SU-DHL-6 (cell line): Measurements from ENCODE around the gene EXD2.

Source experiments
- H2AFZ ChIP-seq: fragments of 200-600 bp; sonication (generic); 2 replicates; pipeline ENCODE4 v1.6.1; 2014; ENCODE audit warnings: low read depth, mild to moderate bottlenecking, moderate library complexity, mixed read lengths, antibody characterized with exemption, low read length; ENCODE audit not compliant: severe bottlenecking
- H3F3A ChIP-seq: fragments of 200-600 bp; shearing (Covaris generic); 2 replicates; pipeline ENCODE4 v1.6.0; 2016; ENCODE audit warnings: antibody characterized with exemption, mild to moderate bottlenecking; ENCODE audit not compliant: insufficient read depth
- H3K27ac ChIP-seq: fragments of 200-600 bp; sonication (generic); 2 replicates; pipeline ENCODE4 v1.5.1; 2016; ENCODE audit warnings: low read depth, mild to moderate bottlenecking, low read length, moderate library complexity, mixed read lengths
- H3K27me3 ChIP-seq: fragments of 200-600 bp; sonication (generic), shearing (Covaris generic); 2 replicates; pipeline ENCODE4 v1.6.0; 2014; ENCODE audit warnings: mild to moderate bottlenecking, low read length
- H3K36me3 ChIP-seq: fragments of 200-600 bp; sonication (generic); 2 replicates; pipeline ENCODE4 v1.6.1; 2014; ENCODE audit warnings: mild to moderate bottlenecking, low read length, mixed read lengths
- H3K4me2 ChIP-seq: fragments of 300-600, 200-600 bp; shearing (Covaris generic), sonication (generic); 2 replicates; pipeline ENCODE4 v1.6.0; 2014; ENCODE audit warnings: low read length, low read depth, mild to moderate bottlenecking; ENCODE audit not compliant: poor library complexity, severe bottlenecking
- H3K4me3 ChIP-seq: fragments of 200-600 bp; sonication (generic); 2 replicates; pipeline ENCODE4 v1.5.1; 2014; ENCODE audit warnings: antibody characterized with exemption, low read length, mild to moderate bottlenecking, mixed read lengths; ENCODE audit not compliant: insufficient read depth, poor library complexity, severe bottlenecking
- H3K79me2 ChIP-seq: fragments of 200-600 bp; sonication (generic); 2 replicates; pipeline ENCODE4 v1.6.1; 2014; ENCODE audit warnings: mild to moderate bottlenecking, low read length, moderate library complexity; ENCODE audit not compliant: insufficient read depth
- H3K9ac ChIP-seq: fragments of 200-600 bp; sonication (generic); 2 replicates; pipeline ENCODE4 v1.7.0; 2014; ENCODE audit warnings: mild to moderate bottlenecking, low read length
- H3K9me2 ChIP-seq: fragments of 200-600 bp; sonication (generic); replicated peaks from 2 replicates; pipeline ENCODE4 v1.6.1; 2014; ENCODE audit warnings: low read length; ENCODE audit not compliant: insufficient read depth
- H3K9me3 ChIP-seq: fragments of 200-600 bp; sonication (generic); 2 replicates; pipeline ENCODE4 v1.6.1; 2014; ENCODE audit warnings: low read length, mixed read lengths; ENCODE audit not compliant: insufficient read depth
- H4K20me1 ChIP-seq: fragments of 200-600 bp; sonication (generic); 2 replicates; pipeline ENCODE4 v1.6.1; 2014; ENCODE audit warnings: low read depth, mild to moderate bottlenecking, antibody characterized with exemption, low read length, moderate library complexity, mixed read lengths
- EZH2phosphoT487 ChIP-seq: fragments of 200-600 bp; sonication (generic), shearing (Covaris generic); conservative IDR thresholded peaks from 2 replicates; pipeline ENCODE4 v1.6.1; 2018; ENCODE audit warnings: mild to moderate bottlenecking, antibody characterized with exemption, low read length, moderate library complexity, mixed read lengths
- TF ChIP-seq, protein P1 (sequence below): fragments of 200-600 bp; sonication (generic); IDR thresholded peaks from one replicate; pipeline ENCODE4 v1.5.1; 2017; ENCODE audit warnings: antibody characterized with exemption, mild to moderate bottlenecking, low read length, moderate library complexity; ENCODE audit not compliant: insufficient read depth, poor library complexity, severe bottlenecking

Gene EXD2

DNA sequence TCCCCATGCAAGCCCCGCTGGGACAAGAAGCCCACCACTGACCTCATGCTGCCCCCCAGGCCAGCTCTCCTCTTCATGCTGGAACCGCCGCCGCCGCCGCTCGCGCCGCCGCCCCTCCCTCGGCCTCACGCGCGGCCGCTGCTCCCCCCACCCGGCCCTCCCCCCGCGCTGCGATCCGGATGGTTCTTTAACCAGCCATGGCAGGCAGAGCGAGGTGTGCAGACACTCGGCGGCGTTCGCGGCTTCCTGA is 38.5 kb upstream of the EXD2 start, which contains the start of gene DCAF5:
DCAF5 (minus strand) TSS at position 218 of the 250 bp plus-strand sequence; CDS start at position 77, 141 bp downstream.
- peak within 1 kb of the TSS; percentile 78 for H3K4me2 ChIP-seq
- no peaks in the 10 kb centered on the region for H3K9me2 ChIP-seq
- no peaks in the 10 kb centered on the region for H3K27me3 ChIP-seq
- TF ChIP-seq EZH2phosphoT487 = no peak
- TF ChIP-seq, protein P1, sequence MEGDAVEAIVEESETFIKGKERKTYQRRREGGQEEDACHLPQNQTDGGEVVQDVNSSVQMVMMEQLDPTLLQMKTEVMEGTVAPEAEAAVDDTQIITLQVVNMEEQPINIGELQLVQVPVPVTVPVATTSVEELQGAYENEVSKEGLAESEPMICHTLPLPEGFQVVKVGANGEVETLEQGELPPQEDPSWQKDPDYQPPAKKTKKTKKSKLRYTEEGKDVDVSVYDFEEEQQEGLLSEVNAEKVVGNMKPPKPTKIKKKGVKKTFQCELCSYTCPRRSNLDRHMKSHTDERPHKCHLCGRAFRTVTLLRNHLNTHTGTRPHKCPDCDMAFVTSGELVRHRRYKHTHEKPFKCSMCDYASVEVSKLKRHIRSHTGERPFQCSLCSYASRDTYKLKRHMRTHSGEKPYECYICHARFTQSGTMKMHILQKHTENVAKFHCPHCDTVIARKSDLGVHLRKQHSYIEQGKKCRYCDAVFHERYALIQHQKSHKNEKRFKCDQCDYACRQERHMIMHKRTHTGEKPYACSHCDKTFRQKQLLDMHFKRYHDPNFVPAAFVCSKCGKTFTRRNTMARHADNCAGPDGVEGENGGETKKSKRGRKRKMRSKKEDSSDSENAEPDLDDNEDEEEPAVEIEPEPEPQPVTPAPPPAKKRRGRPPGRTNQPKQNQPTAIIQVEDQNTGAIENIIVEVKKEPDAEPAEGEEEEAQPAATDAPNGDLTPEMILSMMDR = no peak
- H3K36me3 ChIP-seq = no peaks in the 10 kb centered on the region
- H3K27ac ChIP-seq = peak within 1 kb of the TSS; percentile 64
- peak within 1 kb of the TSS; percentile 83 for H3K9ac ChIP-seq
- H2AFZ ChIP-seq = peak within 1 kb of the TSS; percentile 96
- peaks cover 20% of the 10 kb centered on the region for H3K79me2 ChIP-seq
- H3K9me3 ChIP-seq = no peaks in the 10 kb centered on the region
- peak within 1 kb of the TSS; percentile 76 for H3K4me3 ChIP-seq
- peaks cover 12% of the 10 kb centered on the region for H3F3A ChIP-seq
- H4K20me1 ChIP-seq = no peaks in the 10 kb centered on the region

DNA sequence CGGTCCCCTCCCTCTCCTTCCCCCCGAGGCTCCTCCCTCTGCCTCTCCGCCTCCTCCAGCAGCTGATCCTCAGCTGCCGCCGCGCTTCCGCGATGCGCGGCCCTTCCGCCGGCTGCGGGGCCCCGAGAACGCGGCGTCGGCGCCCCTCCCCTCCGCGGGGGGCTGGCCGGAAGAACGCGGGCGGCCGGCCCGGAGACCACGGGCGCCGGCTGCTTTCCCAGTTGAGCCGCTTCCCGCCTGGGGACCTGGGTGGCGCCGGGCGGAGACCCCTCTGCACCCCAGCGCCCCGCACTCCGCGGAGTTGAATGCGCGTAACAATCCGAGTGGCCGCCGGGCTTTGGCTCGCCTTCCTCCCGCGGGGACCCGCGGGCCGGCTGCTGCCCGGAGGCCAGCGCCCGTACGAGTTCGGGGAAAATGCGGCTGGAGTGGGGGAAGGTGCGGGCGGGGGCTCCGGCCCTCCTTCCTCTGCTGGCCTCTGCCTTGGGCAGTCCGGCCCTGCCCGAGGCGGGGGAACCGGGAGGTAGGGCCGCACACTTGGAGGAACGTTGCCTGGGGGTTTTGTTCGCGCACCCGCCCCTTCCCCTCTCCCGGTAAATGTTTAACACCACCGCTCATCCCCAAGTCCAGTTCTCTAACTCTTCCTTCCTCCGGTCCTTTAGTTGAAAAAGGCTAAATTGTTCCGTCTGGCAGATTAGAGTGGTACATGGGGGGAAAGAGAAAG is 38.0 kb upstream of the EXD2 start:
- Histone ChIP-seq H3K27ac (no peak overlapping the region), H2AFZ (peak overlapping the region; percentile 96), H3K27me3 (no peaks in the 10 kb centered on the region), H3K9ac (peak overlapping the region; percentile 83), H3K79me2 (peaks cover 18% of the 10 kb centered on the region), H3K9me2 (no peaks in the 10 kb centered on the region), H3K4me3 (peak overlapping the region; percentile 76), H3K9me3 (no peaks in the 10 kb centered on the region), H4K20me1 (no peaks in the 10 kb centered on the region), H3K36me3 (no peaks in the 10 kb centered on the region), H3K4me2 (peak overlapping the region; percentile 78), H3F3A (peaks cover 12% of the 10 kb centered on the region)
- no peak for TF ChIP-seq EZH2phosphoT487
- TF ChIP-seq, protein P1 = no peak

DNA sequence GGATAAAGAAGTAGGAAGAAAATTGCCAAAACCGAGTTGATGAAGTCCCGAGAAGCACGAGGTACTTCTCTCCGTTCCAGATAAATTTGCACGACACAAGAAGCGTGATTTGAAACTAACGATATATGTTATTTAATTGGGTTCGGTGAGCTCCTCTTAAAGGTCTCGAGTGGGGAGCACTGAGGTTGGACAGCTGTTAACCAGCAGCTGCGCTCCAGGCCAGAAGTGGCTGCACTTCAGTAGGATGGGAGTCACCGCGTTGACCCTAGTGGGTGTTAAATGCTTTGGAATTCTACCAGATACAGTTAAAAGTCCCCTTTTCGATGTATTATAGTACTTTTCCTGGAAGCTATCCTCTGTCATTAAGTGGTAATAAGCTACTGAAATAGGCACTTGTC is 37.4 kb upstream of the EXD2 start:
- Histone ChIP-seq H3K9me3 (no peaks in the 10 kb centered on the region), H3K27ac (no peak overlapping the region), H3K79me2 (peaks cover 18% of the 10 kb centered on the region), H3K4me3 (peak overlapping the region; percentile 76), H3K4me2 (peak overlapping the region; percentile 78), H2AFZ (peak overlapping the region; percentile 96), H3K9ac (peak overlapping the region; percentile 83), H3F3A (peaks cover 12% of the 10 kb centered on the region), H4K20me1 (no peaks in the 10 kb centered on the region), H3K36me3 (no peaks in the 10 kb centered on the region), H3K9me2 (no peaks in the 10 kb centered on the region), H3K27me3 (no peaks in the 10 kb centered on the region)
- TF ChIP-seq, protein P1 = no peak
- TF ChIP-seq EZH2phosphoT487 = no peak
